ENCODE results near the gene PTPRD.

PTPRD gene

GRCh38 chr9:8297047-8297446 lies 2315.8 kb downstream of the PTPRD start:
- H3K4me1 ChIP-seq (ENCODE audit: control insufficient read depth, low read length), result no peaks in the 10 kb centered on the region
- H3K4me2 ChIP-seq (ENCODE audit: low read length), result no peak overlapping the region
- no peaks in the 10 kb centered on the region for H3K9me3 ChIP-seq (ENCODE audit: control insufficient read depth, insufficient read depth, low read length)
- H3K9me2 ChIP-seq (replicated peaks; ENCODE audit: control insufficient read depth, low read length), result no peaks in the 10 kb centered on the region
- H3K27me3 ChIP-seq (ENCODE audit: control insufficient read depth, low read length), result no peaks in the 10 kb centered on the region
- H3K79me2 ChIP-seq (ENCODE audit: control insufficient read depth, low read length), result no peaks in the 10 kb centered on the region
- no peaks in the 10 kb centered on the region for H3K36me3 ChIP-seq (ENCODE audit: control insufficient read depth, low read length)
- no peak overlapping the region for H3K27ac ChIP-seq (ENCODE audit: low read depth, low read length)
- H3K4me3 ChIP-seq (ENCODE audit: low read length), result no peak overlapping the region
- no peaks in the 10 kb centered on the region for H4K20me1 ChIP-seq (ENCODE audit: control insufficient read depth, insufficient read depth, low read depth, low read length)
- TF ChIP-seq EZH2phosphoT487 (IDR thresholded peaks at IDR 0.05; ENCODE audit: borderline replicate concordance, low read length), result no peak
- no peak for TF ChIP-seq CTCF (IDR thresholded peaks at IDR 0.05; ENCODE audit: low read depth, low read length, poor library complexity, severe bottlenecking)
- no peaks in the 10 kb centered on the region for H3F3A ChIP-seq (ENCODE audit: control insufficient read depth, insufficient read depth)

- Histone ChIP-seq H3K4me2 (ENCODE audit: low read length) (no peak overlapping the region), H3K36me3 (ENCODE audit: control insufficient read depth, low read length) (no peaks in the 10 kb centered on the region), H3K4me3 (ENCODE audit: low read length) (no peak overlapping the region), H3K9me3 (ENCODE audit: control insufficient read depth, insufficient read depth, low read length) (no peaks in the 10 kb centered on the region), H3K27me3 (ENCODE audit: control insufficient read depth, low read length) (no peaks in the 10 kb centered on the region), H3K79me2 (ENCODE audit: control insufficient read depth, low read length) (no peaks in the 10 kb centered on the region), H3K4me1 (ENCODE audit: control insufficient read depth, low read length) (no peaks in the 10 kb centered on the region), H3K9me2 (replicated peaks; ENCODE audit: control insufficient read depth, low read length) (no peaks in the 10 kb centered on the region), H3K27ac (ENCODE audit: low read depth, low read length) (no peak overlapping the region), H4K20me1 (ENCODE audit: control insufficient read depth, insufficient read depth, low read depth, low read length) (no peaks in the 10 kb centered on the region), H3F3A (ENCODE audit: control insufficient read depth, insufficient read depth) (no peaks in the 10 kb centered on the region)
- TF ChIP-seq CTCF (IDR thresholded peaks at IDR 0.05; ENCODE audit: low read depth, low read length, poor library complexity, severe bottlenecking) (no peak), EZH2phosphoT487 (IDR thresholded peaks at IDR 0.05; ENCODE audit: borderline replicate concordance, low read length) (no peak)
Measured at GRCh38 chr9:8292657-8293056, 2320.1 kb downstream of the PTPRD start.

- no peaks in the 10 kb centered on the region for H3K4me1 ChIP-seq (ENCODE audit: control insufficient read depth, low read length)
- H3K9me2 ChIP-seq (replicated peaks; ENCODE audit: control insufficient read depth, low read length), result no peaks in the 10 kb centered on the region
- H3K27me3 ChIP-seq (ENCODE audit: control insufficient read depth, low read length), result no peaks in the 10 kb centered on the region
- H3K4me3 ChIP-seq (ENCODE audit: low read length), result no peak overlapping the region
- H3K36me3 ChIP-seq (ENCODE audit: control insufficient read depth, low read length), result no peaks in the 10 kb centered on the region
- H3K27ac ChIP-seq (ENCODE audit: low read depth, low read length), result no peak overlapping the region
- H3F3A ChIP-seq (ENCODE audit: control insufficient read depth, insufficient read depth), result no peaks in the 10 kb centered on the region
- TF ChIP-seq CTCF (IDR thresholded peaks at IDR 0.05; ENCODE audit: low read depth, low read length, poor library complexity, severe bottlenecking) (no peak), EZH2phosphoT487 (IDR thresholded peaks at IDR 0.05; ENCODE audit: borderline replicate concordance, low read length) (no peak)
- no peaks in the 10 kb centered on the region for H3K9me3 ChIP-seq (ENCODE audit: control insufficient read depth, insufficient read depth, low read length)
- H3K4me2 ChIP-seq (ENCODE audit: low read length), result no peak overlapping the region
- no peaks in the 10 kb centered on the region for H4K20me1 ChIP-seq (ENCODE audit: control insufficient read depth, insufficient read depth, low read depth, low read length)
- H3K79me2 ChIP-seq (ENCODE audit: control insufficient read depth, low read length), result no peaks in the 10 kb centered on the region
Measured at GRCh38 chr9:8289681-8290080, 2323.1 kb downstream of the PTPRD start.

GRCh38 chr9:8287970-8288369 lies 2324.8 kb downstream of the PTPRD start:
- no peak overlapping the region for H3K4me2 ChIP-seq (ENCODE audit: low read length)
- no peaks in the 10 kb centered on the region for H3K9me3 ChIP-seq (ENCODE audit: control insufficient read depth, insufficient read depth, low read length)
- H3K4me1 ChIP-seq (ENCODE audit: control insufficient read depth, low read length), result no peaks in the 10 kb centered on the region
- H3K79me2 ChIP-seq (ENCODE audit: control insufficient read depth, low read length), result no peaks in the 10 kb centered on the region
- H3K4me3 ChIP-seq (ENCODE audit: low read length), result no peak overlapping the region
- H3K36me3 ChIP-seq (ENCODE audit: control insufficient read depth, low read length), result no peaks in the 10 kb centered on the region
- H3K27ac ChIP-seq (ENCODE audit: low read depth, low read length), result no peak overlapping the region
- H3K27me3 ChIP-seq (ENCODE audit: control insufficient read depth, low read length), result no peaks in the 10 kb centered on the region
- H3K9me2 ChIP-seq (replicated peaks; ENCODE audit: control insufficient read depth, low read length), result no peaks in the 10 kb centered on the region
- H3F3A ChIP-seq (ENCODE audit: control insufficient read depth, insufficient read depth), result no peaks in the 10 kb centered on the region
- no peaks in the 10 kb centered on the region for H4K20me1 ChIP-seq (ENCODE audit: control insufficient read depth, insufficient read depth, low read depth, low read length)
- no peak for TF ChIP-seq EZH2phosphoT487 (IDR thresholded peaks at IDR 0.05; ENCODE audit: borderline replicate concordance, low read length)
- no peak for TF ChIP-seq CTCF (IDR thresholded peaks at IDR 0.05; ENCODE audit: low read depth, low read length, poor library complexity, severe bottlenecking)

All from DOHH2 (cell line).